ENCODE results near the gene NR4A3.

GRCh38 chr9:99850736-99851499 is 29.2 kb downstream of the NR4A3 start:
- no peak for TF ChIP-seq RAD51 (IDR thresholded peaks at IDR 0.05)
- no peak for TF ChIP-seq POLR2A (IDR thresholded peaks at IDR 0.05; ENCODE audit: low read depth, low read length)
- TF ChIP-seq TCF12 (IDR thresholded peaks at IDR 0.05; ENCODE audit: low read depth, low read length) = no peak
- TF ChIP-seq ZBTB11 (CRISPR knock-in tag; IDR thresholded peaks at IDR 0.05) = no peak
- TF ChIP-seq POLR2AphosphoS5 (IDR thresholded peaks at IDR 0.05; ENCODE audit: low read length) = no peak

Data from GM12878 (cell line).